HG02943 (cell line): ENCODE results near the gene STRN3.
"Not testable (repeated sequence)": the region's sequence is repeated elsewhere in the genome, so short reads cannot be mapped to it uniquely, and the experiment has no call there.

Experiments
- ATAC-seq: cut with Tn5 transposase; IDR thresholded peaks from one replicate; pipeline ENCODE4 v1.9.1; 2021; ENCODE audit warnings: mild to moderate bottlenecking, low read depth, moderate library complexity; ENCODE audit not compliant: unreplicated experiment

The STRN3 gene

GRCh38 chr14:31026077-31026449, at the start of gene STRN3:
Gene STRN3, minus strand, starts transcription at chr14:31026379. Its CDS starts 194 bp downstream, at chr14:31026185.
- ATAC-seq = no peak

- no peak for ATAC-seq
These were observed 49.0 kb upstream of the STRN3 start for GRCh38 chr14:31075144-31075543.

GRCh38 chr14:31071151-31071550, 45.0 kb upstream of the STRN3 start:
- no peak for ATAC-seq

DNA sequence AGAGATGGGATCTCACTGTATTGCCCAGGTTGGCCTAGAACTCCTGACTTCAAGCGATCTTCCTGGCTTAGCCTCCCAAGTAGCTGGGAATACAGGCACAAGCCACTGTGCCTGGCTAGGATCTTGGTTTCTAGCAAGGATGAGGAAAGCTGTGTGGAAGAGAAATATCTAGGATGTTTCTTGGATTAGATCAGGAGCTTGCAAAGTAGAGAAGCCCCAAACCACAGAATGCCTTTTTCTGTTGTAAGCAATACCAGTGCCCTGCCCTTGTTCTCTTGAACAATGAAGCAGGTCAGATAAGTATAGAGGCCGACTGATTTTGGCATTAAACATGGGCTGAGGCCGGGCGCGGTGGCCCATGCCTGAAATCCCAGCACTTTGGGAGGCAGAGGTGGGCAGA, 44.3 kb upstream of the STRN3 start:
- ATAC-seq = no peak

- ATAC-seq = no peak
These were observed 43.2 kb upstream of the STRN3 start for GRCh38 chr14:31069343-31069742.

DNA sequence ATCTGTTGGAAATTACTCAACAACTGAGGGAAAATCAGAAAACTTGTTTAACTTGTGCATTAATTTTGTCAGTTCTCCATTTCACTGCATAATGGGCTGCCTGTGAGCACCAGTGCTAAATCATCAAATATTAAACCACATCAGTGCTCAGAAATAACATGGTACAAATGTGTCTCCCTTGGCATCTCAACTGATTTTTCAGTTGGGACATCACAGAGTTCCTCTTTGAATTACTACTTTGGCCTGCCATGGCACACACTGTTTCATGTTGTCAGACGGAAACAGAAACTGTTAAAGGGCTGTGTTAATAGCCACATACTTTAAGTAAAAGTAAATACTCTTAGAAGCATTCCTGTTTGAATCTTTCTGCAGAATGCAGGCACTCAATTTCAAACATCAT, 42.1 kb upstream of the STRN3 start:
- no peak for ATAC-seq

DNA sequence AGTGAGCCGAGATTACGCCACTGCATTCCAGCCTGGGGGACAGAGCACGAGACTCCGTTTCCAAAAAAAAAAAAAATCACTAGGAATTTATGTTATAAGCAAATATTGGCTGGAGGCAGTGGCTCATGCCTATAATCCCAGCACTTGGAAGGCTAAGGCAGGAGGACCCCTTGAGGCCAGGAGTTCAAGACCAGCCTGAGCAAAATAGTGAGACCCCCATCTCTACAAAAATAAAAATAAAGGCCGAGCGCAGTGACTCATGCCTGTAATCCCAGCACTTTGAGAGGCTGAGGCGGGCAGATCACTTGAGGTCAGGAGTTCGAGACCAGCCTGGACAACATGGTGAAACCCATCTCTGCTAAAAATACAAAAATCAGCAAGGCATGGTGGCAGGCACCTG, 36.7 kb upstream of the STRN3 start:
- ATAC-seq = not testable (repeated sequence)

DNA sequence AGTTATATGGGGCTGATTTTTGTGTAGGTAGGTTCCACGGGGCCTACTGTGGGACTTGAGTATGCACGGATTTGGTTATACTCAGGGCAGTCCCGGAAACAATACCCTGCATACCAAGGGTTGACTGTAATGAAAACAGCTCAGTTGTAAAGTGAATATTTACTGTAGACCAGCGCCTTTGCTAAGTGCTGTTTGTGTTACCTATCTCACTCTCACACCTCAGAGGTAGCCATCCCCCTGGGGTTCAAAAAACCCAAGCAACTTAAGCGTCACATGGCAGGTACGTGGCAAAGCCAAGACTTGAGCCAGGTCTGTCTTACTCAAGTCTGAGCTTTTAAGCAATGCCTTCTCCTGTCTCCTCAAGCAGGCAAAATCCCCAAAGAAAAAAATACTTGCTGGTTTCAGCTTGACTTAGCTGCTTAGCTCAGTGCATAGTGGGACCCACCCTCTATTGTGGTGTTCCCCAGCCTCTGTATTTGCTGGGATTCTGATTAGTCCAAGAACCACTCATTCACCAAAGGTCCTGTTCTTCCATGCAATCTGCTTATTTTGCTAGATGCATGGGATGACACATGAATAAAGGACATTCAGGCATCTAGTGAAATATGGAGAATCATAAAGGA, 34.2 kb upstream of the STRN3 start:
- ATAC-seq = no peak

- no peak for ATAC-seq
These were observed 33.2 kb upstream of the STRN3 start for GRCh38 chr14:31059152-31059924.

DNA sequence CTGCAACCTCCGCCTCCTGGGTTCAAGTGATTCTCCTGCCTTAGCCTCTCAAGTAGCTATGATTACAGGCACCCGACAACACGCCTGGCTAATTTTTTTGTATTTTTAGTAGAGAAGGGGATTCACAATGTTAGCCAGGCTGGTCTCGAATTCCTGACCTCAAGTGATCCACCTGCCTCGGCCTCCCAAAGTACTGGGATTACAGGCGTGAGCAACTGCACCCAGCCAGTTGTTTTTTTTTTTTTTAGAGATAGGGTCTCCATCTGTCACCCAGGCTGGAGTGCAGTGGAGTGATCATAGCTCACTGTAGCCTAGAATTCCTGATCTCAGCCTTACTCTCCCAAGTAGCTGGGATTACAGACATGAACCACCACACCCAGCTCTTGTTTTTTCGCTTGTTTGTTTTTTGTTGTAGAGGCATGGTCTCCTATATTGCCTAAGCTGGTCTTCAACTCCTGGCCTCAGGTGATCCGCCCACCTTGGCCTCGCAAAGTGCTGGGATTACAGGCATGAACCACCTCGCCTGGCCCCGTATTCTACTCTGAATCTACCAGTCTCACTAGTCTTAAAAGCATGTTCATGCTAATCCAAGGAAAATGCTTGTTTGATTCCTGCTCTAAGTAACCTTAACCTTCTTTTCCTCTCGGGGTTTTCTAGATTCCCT, 31.7 kb upstream of the STRN3 start:
- no peak for ATAC-seq

DNA sequence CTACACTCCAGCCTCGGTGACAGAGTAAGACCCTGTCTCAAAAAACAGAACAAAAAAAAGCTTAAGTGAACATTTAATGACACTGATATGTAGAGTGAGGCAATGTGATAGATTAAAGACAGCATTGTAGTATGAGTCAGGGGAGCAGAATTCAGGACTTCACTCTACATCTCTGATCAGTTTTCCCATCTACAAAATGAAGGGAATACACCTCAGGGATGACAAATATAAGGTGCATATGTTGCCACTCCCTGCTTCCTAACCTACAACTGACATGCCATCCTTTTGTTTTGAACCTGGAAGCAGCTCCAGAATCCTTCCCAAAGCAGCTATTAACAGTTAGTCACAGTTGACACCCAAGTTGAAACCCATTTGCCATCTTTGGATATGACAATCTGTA, 30.9 kb upstream of the STRN3 start:
- ATAC-seq = no peak

DNA sequence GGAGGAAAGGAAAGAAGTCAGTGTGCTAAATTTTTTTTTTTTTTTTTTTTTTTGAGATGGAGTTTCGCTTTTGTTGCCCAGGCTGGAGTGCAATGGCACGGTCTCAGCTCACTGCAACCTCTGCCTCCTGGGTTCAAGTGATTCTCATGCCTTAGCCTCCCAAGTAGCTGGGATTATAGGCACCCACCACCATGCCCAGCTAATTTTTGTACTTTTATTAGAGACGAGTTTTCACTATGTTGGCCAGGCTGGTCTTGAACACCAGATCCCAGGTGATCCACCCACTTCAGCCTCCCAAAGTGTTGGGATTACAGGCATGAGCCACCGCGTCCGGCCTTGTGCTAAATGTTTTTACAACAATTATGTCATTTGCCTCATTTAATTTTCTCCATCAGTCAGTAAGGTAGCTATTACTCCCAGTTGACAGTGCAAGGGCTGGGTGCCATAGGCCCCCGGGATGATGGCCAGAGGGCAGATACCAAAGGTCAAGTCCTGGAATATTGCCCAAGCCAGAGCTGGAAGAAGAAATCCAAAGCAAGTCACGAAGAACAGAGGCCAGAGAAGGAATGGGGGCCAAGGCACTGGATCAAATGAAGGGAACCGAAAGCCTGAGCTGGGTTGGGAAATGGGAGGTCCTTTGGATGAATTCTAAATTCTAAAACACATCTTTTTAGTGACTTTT, 26.9 kb upstream of the STRN3 start:
- ATAC-seq = not testable (repeated sequence)

- no peak for ATAC-seq
These were observed 25.3 kb upstream of the STRN3 start for GRCh38 chr14:31051511-31051910.

- ATAC-seq = no peak
These were observed 24.8 kb upstream of the STRN3 start for GRCh38 chr14:31051023-31051422.

- ATAC-seq = no peak
These were observed 21.3 kb upstream of the STRN3 start for GRCh38 chr14:31047503-31047902.

GRCh38 chr14:31045501-31046080, 19.4 kb upstream of the STRN3 start:
- no peak for ATAC-seq

DNA sequence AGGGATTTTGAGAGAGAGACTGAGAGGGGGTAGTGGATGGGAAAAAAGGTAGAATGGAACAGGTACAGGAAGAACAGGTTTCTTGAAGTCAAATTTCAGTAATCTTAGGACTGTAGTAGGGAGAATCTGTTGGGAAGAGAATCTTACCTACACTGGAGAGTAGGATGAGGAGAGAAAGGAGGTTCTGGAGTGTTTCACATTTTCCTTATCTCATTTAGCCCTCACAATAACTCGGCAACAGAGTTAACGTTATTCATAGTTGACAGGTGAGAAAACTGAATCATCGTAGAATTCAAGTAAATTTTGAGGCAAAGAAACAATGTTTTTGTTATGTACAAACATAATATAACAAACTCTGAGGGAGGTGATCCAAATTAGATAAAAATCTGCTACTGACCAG, 17.2 kb upstream of the STRN3 start:
- no peak for ATAC-seq

- ATAC-seq = not testable (repeated sequence)
These were observed 16.7 kb upstream of the STRN3 start for GRCh38 chr14:31042893-31043292.

GRCh38 chr14:31042300-31042699, 16.1 kb upstream of the STRN3 start:
- no peak for ATAC-seq

DNA sequence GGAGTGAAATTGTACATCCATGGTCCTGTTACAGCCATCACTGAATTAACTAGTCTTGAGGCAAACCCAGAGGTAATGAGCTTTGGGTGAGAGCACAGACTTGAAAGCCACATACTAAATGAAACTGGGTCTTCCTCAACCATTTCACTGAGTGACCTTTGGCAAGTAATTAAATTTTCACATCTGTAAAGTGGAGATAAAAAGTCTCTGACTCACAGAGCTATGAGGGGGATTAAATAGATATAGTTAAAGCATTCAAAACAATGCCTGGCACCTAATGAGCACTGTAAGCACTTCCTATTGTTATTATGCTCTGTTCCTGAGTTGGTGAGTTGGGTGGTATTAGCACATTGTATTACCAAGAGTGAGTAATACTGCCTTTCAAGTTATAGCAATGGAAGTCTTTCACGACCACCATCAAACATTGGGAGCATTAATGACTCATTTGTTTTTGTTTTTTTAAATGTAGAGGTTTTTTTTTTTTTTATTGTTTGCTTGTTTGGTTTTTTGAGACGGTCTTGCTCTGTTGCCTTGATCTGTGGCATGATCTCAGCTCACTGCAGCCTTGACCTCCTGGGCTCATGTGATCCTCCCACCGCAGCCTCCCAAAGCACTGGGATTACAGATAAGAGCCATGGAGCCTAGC, 12.5 kb upstream of the STRN3 start:
- ATAC-seq = no peak
